Measurements from ENCODE around the gene JARID2. TPM values are rescaled to one million over a fixed set of nuclear protein-coding genes. Genes with fewer than 3 reads are reported as not detected.

JARID2 gene
- total and polyA plus RNA-seq, 2 of the 8 experiments (the other 6 are each of a cell fraction or from before 2014, with no cell fraction given), result 60.1 to 239 TPM

GRCh38 chr6:15528870-15529269 lies 283.0 kb downstream of the JARID2 start (continued):
- TF ChIP-seq CHD7 (IDR thresholded peaks at IDR 0.05; ENCODE audit: insufficient replicate concordance, low read length) (no peak), KDM1A (IDR thresholded peaks at IDR 0.05; ENCODE audit: borderline replicate concordance, low read length) (no peak)
